ENCODE results near the gene FBXO45. TPM values are rescaled to one million over a fixed set of nuclear protein-coding genes. Genes with fewer than 3 reads are reported as not detected.

Gene FBXO45
- total and polyA plus RNA-seq, 10 of the 15 experiments (the other 5 are each of a cell fraction or from before 2014, with no cell fraction given), result 4.0 to 17.3 (median 11.8) TPM

DNA sequence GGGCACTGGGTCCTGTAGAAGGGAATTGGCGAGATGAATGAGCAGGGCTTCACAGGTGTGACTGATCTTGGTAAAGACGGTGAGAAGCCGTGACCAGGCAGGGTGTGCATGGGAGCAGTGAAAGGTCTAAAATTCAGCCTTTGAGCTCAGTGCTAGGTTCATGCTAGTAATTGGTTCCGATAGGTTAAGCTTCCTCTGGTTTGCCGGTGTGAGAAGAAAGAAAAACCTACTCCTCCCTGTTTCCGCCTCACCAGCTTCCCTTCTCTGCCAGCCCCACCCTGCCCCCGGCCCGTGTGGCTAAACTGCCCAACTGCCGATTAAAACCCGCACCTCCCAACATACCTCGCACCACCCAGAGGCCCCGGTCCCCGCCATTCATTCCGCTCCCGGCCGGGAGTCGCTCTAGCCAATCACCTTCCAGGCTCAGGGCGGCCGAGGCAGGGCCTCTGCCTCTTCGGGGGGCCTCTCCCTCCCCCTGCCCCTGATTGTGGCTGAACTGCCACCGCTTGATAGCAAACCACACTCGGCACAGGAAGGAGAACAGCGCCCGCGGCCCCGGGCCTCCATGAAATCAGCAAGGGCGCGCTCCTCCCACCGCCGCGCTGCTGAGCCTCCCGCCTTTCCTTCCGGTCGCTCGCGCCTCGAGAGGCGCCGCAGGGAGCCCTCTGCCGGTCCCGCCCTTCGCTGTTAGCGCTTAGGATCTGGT is 63.7 kb downstream of the FBXO45 start (continued):
- no peak for TF ChIP-seq ATF7 (IDR thresholded peaks at IDR 0.05; ENCODE audit: low read depth)
- no peak; the same call in 1 of the 2 replicates for TF ChIP-seq ELK1 (IDR thresholded peaks at IDR 0.05; ENCODE audit: low read depth, low read length)
- peak; percentile 54 for TF ChIP-seq RAD21 (IDR thresholded peaks at IDR 0.05; ENCODE audit: insufficient read depth, low read depth, low read length)
- TF ChIP-seq LARP7 (IDR thresholded peaks at IDR 0.05), result peak; percentile 63; the same call in 1 of the 2 replicates
- TF ChIP-seq FOS (IDR thresholded peaks at IDR 0.05; ENCODE audit: borderline replicate concordance, extremely low read depth, insufficient read length), result no peak
- no peak for TF ChIP-seq MTA3 (IDR thresholded peaks at IDR 0.05; ENCODE audit: borderline replicate concordance, low read length)
- TF ChIP-seq FOXM1 (IDR thresholded peaks at IDR 0.05; ENCODE audit: low read depth, low read length), result no peak
- TF ChIP-seq MEF2B (IDR thresholded peaks at IDR 0.05; ENCODE audit: partially characterized antibody, poor library complexity, severe bottlenecking), result peak; percentile 21
- TF ChIP-seq SMAD1 (IDR thresholded peaks at IDR 0.05; ENCODE audit: low read depth, partially characterized antibody), result peak; percentile 13
- TF ChIP-seq RUNX3 (IDR thresholded peaks at IDR 0.05; ENCODE audit: low read length), result peak; percentile 87
- peak; percentile 83 for TF ChIP-seq IKZF1 (conservative IDR thresholded peaks at IDR 0.05)
- peak; percentile 32 for TF ChIP-seq BCL3 (IDR thresholded peaks at IDR 0.05; ENCODE audit: borderline replicate concordance, insufficient read depth, low read depth, low read length, poor library complexity, severe bottlenecking)
- peak; percentile 63 for TF ChIP-seq DPF2 (IDR thresholded peaks at IDR 0.05)
- no peak for TF ChIP-seq USF1 (IDR thresholded peaks at IDR 0.05; ENCODE audit: borderline replicate concordance, extremely low read length, insufficient read depth, low read depth, low read length)
- TF ChIP-seq CREB1 (IDR thresholded peaks at IDR 0.05; ENCODE audit: low read depth), result peak; percentile 47; the same call in 1 of the 2 replicates
